Progenitor cell of endocrine pancreas (in vitro differentiated cells): ENCODE results near the gene EMP1. TPM values are rescaled to one million over a fixed set of nuclear protein-coding genes. Genes with fewer than 3 reads are reported as not detected.
"Not testable (repeated sequence)": the region's sequence is repeated elsewhere in the genome, so short reads cannot be mapped to it uniquely, and the experiment has no call there.

Experiments used
- DNase-seq: peaks from one replicate; pipeline ENCODE4 v3.0.0; 2021; ENCODE audit warnings: low spot score; ENCODE audit not compliant: unreplicated experiment
- H3K27ac Mint-ChIP-seq: 2 replicates; pipeline ENCODE4 v1.8.0; 2021; ENCODE audit warnings: mild to moderate bottlenecking, moderate library complexity, mixed read lengths
- H3K27me3 Mint-ChIP-seq: 2 replicates; pipeline ENCODE4 v1.8.0; 2021; ENCODE audit warnings: mixed read lengths
- H3K36me3 Mint-ChIP-seq: 2 replicates; pipeline ENCODE4 v1.8.0; 2022; ENCODE audit warnings: mixed read lengths; ENCODE audit not compliant: insufficient read depth
- H3K4me1 Mint-ChIP-seq: 2 replicates; pipeline ENCODE4 v1.8.0; 2021; ENCODE audit warnings: low read depth, mixed read lengths
- H3K4me3 Mint-ChIP-seq: 2 replicates; pipeline ENCODE4 v1.8.0; 2021; ENCODE audit warnings: low read depth, mild to moderate bottlenecking, moderate library complexity, mixed read lengths
- H3K9me3 Mint-ChIP-seq: 2 replicates; pipeline ENCODE4 v1.8.0; 2021; ENCODE audit warnings: low read depth, mixed read lengths
- CTCF ChIP-seq: fragments of 200-600 bp; sonication (generic); IDR thresholded peaks from one replicate; pipeline ENCODE4 v1.5.0; 2021; ENCODE audit warnings: antibody characterized with exemption, mild to moderate bottlenecking; ENCODE audit not compliant: unreplicated experiment
- total RNA-seq: library from RNA; stranded (reverse); gene quantifications from 2 replicates; pipeline ENCODE4 v1.2.1, GENCODE V29; 2021

Gene EMP1
- total RNA-seq, 1 donor from 2014 or later: 0.31 TPM

DNA sequence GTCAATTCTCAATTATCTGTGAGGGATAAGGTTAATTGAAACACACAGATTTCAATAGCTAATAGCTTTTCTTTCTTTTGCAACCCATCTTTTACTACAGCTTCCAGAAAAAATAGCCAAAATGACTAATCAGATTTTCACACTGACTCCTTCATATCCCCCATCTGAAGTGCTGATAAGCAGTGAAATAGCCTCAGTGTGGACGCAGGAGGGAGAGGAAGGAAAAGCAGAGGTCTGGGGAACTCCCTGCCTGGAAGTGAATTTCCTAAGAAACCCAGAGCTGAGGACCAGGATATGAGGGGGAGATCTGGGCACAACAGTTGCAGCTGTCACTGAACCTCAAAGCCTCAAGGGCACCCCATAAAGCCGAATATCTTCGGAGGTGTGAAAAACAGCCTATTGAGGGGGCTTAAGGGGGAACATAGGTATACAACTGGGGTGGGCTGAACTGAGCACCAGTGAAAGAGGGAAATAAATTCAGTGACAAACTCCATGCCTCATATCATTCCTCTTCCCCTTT, 60.9 kb downstream of the EMP1 start:
- Mint-ChIP-seq H3K4me3 (no peak overlapping the region), H3K27ac (no peak overlapping the region), H3K36me3 (no peaks in the 10 kb centered on the region), H3K9me3 (no peaks in the 10 kb centered on the region), H3K27me3 (peaks cover 31% of the 10 kb centered on the region), H3K4me1 (peaks cover 22% of the 10 kb centered on the region)
- TF ChIP-seq CTCF: no peak
- DNase-seq: no peak

DNA sequence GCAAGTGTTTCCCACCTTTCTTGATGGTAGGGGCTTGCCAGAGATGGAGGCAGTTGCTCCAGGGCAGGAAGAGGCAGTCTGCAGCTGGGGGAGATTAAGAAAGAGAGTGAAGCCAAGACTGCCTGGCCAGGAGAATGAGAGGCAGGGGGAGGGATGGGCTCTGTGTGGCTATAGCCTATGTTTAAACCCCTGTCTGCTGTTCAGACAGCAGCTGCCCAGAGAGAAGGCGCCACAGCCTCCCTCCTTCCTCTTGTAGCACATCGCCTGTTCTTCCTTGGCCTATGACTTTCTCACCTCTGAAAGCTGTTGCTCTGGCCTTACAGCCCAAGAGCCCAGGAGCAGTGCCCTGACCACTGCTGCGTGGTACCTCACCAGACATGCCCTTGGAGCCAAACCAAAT, 61.7 kb downstream of the EMP1 start:
- Mint-ChIP-seq H3K27ac (no peak overlapping the region), H3K36me3 (no peaks in the 10 kb centered on the region), H3K4me1 (peaks cover 22% of the 10 kb centered on the region), H3K27me3 (peaks cover 31% of the 10 kb centered on the region), H3K4me3 (no peak overlapping the region), H3K9me3 (no peaks in the 10 kb centered on the region)
- no peak for DNase-seq
- no peak for TF ChIP-seq CTCF

DNA sequence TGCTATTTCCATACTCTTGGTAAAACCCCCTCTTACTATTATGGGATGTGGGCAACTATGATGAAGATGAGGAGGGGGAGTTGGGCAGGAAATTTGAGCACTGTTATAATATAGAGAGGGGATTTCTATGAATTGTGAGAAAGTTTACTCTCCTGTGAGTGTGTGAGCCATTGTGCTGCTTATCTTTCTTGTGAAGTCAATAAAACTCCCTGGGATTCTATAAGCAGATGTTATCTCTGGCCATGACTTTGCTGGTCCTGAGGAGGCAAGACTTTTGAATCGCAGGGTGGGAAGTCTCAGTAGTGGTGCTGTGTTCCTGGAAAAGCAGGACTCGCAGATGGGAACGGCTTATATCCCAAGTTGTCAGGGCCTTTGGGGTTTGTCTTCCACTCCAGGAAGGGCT, 62.2 kb downstream of the EMP1 start:
- Mint-ChIP-seq H3K4me1 (peaks cover 22% of the 10 kb centered on the region), H3K36me3 (no peaks in the 10 kb centered on the region), H3K27me3 (peaks cover 29% of the 10 kb centered on the region), H3K4me3 (no peak overlapping the region), H3K27ac (no peak overlapping the region), H3K9me3 (no peaks in the 10 kb centered on the region)
- DNase-seq: no peak
- TF ChIP-seq CTCF: no peak

GRCh38 chr12:13259625-13260024, 63.1 kb downstream of the EMP1 start:
- not testable (repeated sequence) for DNase-seq, H3K9me3 Mint-ChIP-seq, H3K27ac Mint-ChIP-seq, H3K4me3 Mint-ChIP-seq, H3K36me3 Mint-ChIP-seq
- Mint-ChIP-seq H3K4me1 (peaks cover 22% of the 10 kb centered on the region), H3K27me3 (peaks cover 34% of the 10 kb centered on the region)

GRCh38 chr12:13267826-13268225, 71.3 kb downstream of the EMP1 start:
- not testable (repeated sequence) for H3K9me3 Mint-ChIP-seq, H3K4me3 Mint-ChIP-seq, DNase-seq, H3K27ac Mint-ChIP-seq, H3K4me1 Mint-ChIP-seq, H3K36me3 Mint-ChIP-seq
- H3K27me3 Mint-ChIP-seq: peaks cover 23% of the 10 kb centered on the region

- H3K4me1 Mint-ChIP-seq: no peaks in the 10 kb centered on the region
- no peaks in the 10 kb centered on the region for H3K9me3 Mint-ChIP-seq
- no peak overlapping the region for H3K27ac Mint-ChIP-seq
- H3K36me3 Mint-ChIP-seq: no peaks in the 10 kb centered on the region
- TF ChIP-seq CTCF: no peak
- no peak overlapping the region for H3K4me3 Mint-ChIP-seq
- peaks cover 25% of the 10 kb centered on the region for H3K27me3 Mint-ChIP-seq
- DNase-seq: no peak
Measured at GRCh38 chr12:13268581-13268980, 72.1 kb downstream of the EMP1 start.

Other genes starting within 250 kb of the EMP1 start
- gene GPRC5D, start 244.6 kb upstream of the EMP1 start, total RNA-seq: not detected in 2 replicates
- 109 and 111 TPM in 2 replicates for gene HEBP1, start 196.5 kb upstream of the EMP1 start, total RNA-seq
- gene FAM234B, start 152.3 kb upstream of the EMP1 start, total RNA-seq: 18.7 and 19.7 TPM in 2 replicates
- gene GSG1, start 93.1 kb upstream of the EMP1 start, total RNA-seq: 0.46 and 0.80 TPM in 2 replicates